Putamen (tissue), 1 donor: ENCODE data around the gene TCF25.

Experiments used
- DNase-seq: peaks from one replicate; pipeline ENCODE4 v3.0.0-alpha.2; 2016; ENCODE audit warnings: low spot score

Gene TCF25

GRCh38 chr16:89946515-89946914, 73.1 kb downstream of the TCF25 start:
- no peak for DNase-seq

GRCh38 chr16:89949121-89949742, 75.8 kb downstream of the TCF25 start:
- no peak for DNase-seq

- DNase-seq = no peak
These were observed 76.4 kb downstream of the TCF25 start for GRCh38 chr16:89949756-89950155.

- DNase-seq = no peak
These were observed 78.1 kb downstream of the TCF25 start for GRCh38 chr16:89951509-89951908.

GRCh38 chr16:89952049-89952448, 78.7 kb downstream of the TCF25 start:
- no peak for DNase-seq

- DNase-seq = no peak
These were observed 79.2 kb downstream of the TCF25 start for GRCh38 chr16:89952551-89952950.

- no peak for DNase-seq
These were observed 80.4 kb downstream of the TCF25 start for GRCh38 chr16:89953671-89954406.

- no peak for DNase-seq
These were observed 81.1 kb downstream of the TCF25 start for GRCh38 chr16:89954462-89954861.

GRCh38 chr16:89955001-89955685, 81.8 kb downstream of the TCF25 start:
- no peak for DNase-seq

GRCh38 chr16:89956505-89957215, 83.3 kb downstream of the TCF25 start:
- no peak for DNase-seq

GRCh38 chr16:89957216-89957785, 83.9 kb downstream of the TCF25 start:
- no peak for DNase-seq

- DNase-seq = no peak
These were observed 84.7 kb downstream of the TCF25 start for GRCh38 chr16:89958068-89958467.

- no peak for DNase-seq
These were observed 85.2 kb downstream of the TCF25 start for GRCh38 chr16:89958596-89958995.

- no peak for DNase-seq
These were observed 87.6 kb downstream of the TCF25 start for GRCh38 chr16:89960966-89961365.
